Esophagus squamous epithelium (tissue), 4 donors: ENCODE data around the gene PRKCE.

ENCODE experiments used
- POLR2A ChIP-seq, 4 donors: fragments of 450-650 bp; IDR thresholded peaks; one replicate each; pipeline ENCODE4 v1.6.1; 2017; ENCODE audit warnings: antibody characterized with exemption in 4 of 4, mild to moderate bottlenecking in 4 of 4, moderate library complexity in 3 of 4
- TF ChIP-seq, protein P1 (sequence below), 6 experiments: fragments of 450-650 bp in 4 of 6; fragments of 200-600 bp in 2 of 6; sonication (generic) in 2 of 6; IDR thresholded peaks; one replicate each; pipeline ENCODE4 v1.5.1; 2016 to 2019; ENCODE audit warnings: antibody characterized with exemption in 6 of 6, mild to moderate bottlenecking in 4 of 6, moderate library complexity in 4 of 6

- TF ChIP-seq, protein P1, sequence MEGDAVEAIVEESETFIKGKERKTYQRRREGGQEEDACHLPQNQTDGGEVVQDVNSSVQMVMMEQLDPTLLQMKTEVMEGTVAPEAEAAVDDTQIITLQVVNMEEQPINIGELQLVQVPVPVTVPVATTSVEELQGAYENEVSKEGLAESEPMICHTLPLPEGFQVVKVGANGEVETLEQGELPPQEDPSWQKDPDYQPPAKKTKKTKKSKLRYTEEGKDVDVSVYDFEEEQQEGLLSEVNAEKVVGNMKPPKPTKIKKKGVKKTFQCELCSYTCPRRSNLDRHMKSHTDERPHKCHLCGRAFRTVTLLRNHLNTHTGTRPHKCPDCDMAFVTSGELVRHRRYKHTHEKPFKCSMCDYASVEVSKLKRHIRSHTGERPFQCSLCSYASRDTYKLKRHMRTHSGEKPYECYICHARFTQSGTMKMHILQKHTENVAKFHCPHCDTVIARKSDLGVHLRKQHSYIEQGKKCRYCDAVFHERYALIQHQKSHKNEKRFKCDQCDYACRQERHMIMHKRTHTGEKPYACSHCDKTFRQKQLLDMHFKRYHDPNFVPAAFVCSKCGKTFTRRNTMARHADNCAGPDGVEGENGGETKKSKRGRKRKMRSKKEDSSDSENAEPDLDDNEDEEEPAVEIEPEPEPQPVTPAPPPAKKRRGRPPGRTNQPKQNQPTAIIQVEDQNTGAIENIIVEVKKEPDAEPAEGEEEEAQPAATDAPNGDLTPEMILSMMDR (IDR thresholded peaks at IDR 0.05): no peak
- TF ChIP-seq POLR2A (IDR thresholded peaks at IDR 0.05): no peak
Measured at GRCh38 chr2:46051085-46051484, 399.6 kb downstream of the PRKCE start.
